Measurements from ENCODE around the gene EAF2. TPM values are rescaled to one million over a fixed set of nuclear protein-coding genes. Genes with fewer than 3 reads are reported as not detected.
"Not testable (repeated sequence)": the region's sequence is repeated elsewhere in the genome, so short reads cannot be mapped to it uniquely, and the experiment has no call there.

The EAF2 gene
- total RNA-seq, 1 donor from 2014 or later: 1.4 TPM

DNA sequence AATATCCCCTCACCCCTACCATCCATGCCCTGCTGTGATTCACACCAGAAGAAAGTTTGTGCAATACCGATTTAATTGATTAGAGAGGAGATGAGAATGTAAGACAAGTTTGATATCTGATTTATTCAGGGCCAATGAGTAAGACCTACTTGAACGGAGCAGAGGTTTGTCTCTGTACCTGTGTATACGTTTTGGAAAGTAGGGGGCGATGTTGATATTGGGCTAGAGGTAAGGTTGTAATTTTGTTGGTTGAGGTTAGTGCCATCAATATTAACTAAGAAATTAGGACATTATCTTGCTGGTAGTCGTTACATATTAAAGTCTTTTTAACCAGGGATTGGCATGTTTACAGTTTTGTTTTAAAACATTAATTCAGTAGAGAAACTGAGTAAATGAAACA is 20.5 kb downstream of the EAF2 start:
- no peak for DNase-seq
- Mint-ChIP-seq H3K4me3 (ENCODE audit: unreplicated experiment) (no peak overlapping the region), H3K9me3 (ENCODE audit: unreplicated experiment) (no peaks in the 10 kb centered on the region), H3K4me1 (ENCODE audit: low read depth, unreplicated experiment) (no peaks in the 10 kb centered on the region), H3K36me3 (ENCODE audit: unreplicated experiment) (no peaks in the 10 kb centered on the region), H3K27me3 (ENCODE audit: unreplicated experiment) (no peaks in the 10 kb centered on the region), H3K27ac (ENCODE audit: unreplicated experiment) (no peak overlapping the region)
- TF ChIP-seq, protein P1, sequence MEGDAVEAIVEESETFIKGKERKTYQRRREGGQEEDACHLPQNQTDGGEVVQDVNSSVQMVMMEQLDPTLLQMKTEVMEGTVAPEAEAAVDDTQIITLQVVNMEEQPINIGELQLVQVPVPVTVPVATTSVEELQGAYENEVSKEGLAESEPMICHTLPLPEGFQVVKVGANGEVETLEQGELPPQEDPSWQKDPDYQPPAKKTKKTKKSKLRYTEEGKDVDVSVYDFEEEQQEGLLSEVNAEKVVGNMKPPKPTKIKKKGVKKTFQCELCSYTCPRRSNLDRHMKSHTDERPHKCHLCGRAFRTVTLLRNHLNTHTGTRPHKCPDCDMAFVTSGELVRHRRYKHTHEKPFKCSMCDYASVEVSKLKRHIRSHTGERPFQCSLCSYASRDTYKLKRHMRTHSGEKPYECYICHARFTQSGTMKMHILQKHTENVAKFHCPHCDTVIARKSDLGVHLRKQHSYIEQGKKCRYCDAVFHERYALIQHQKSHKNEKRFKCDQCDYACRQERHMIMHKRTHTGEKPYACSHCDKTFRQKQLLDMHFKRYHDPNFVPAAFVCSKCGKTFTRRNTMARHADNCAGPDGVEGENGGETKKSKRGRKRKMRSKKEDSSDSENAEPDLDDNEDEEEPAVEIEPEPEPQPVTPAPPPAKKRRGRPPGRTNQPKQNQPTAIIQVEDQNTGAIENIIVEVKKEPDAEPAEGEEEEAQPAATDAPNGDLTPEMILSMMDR (IDR thresholded peaks at IDR 0.05; ENCODE audit: partially characterized antibody, unreplicated experiment): no peak

DNA sequence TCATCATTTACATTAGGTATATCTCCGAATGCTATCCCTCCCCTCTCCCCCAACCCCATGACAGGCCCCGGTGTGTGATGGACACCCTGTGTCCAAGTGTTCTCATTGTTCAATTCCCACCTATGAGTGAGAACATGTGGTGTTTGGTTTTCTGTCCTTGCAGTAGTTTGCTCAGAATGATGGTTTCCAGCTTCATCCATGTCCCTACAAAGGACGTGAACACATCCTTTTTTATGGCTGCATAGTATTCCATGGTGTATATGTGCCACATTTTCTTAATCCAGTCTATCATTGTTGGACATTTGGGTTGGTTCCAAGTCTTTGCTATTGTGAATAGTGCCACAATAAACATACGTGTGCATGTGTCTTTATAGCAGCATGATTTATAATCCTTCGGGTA is 22.8 kb downstream of the EAF2 start:
- not testable (repeated sequence) for H3K9me3 Mint-ChIP-seq (ENCODE audit: unreplicated experiment); H3K27ac Mint-ChIP-seq (ENCODE audit: unreplicated experiment); H3K4me3 Mint-ChIP-seq (ENCODE audit: unreplicated experiment); DNase-seq; H3K36me3 Mint-ChIP-seq (ENCODE audit: unreplicated experiment); H3K4me1 Mint-ChIP-seq (ENCODE audit: low read depth, unreplicated experiment); H3K27me3 Mint-ChIP-seq (ENCODE audit: unreplicated experiment)

DNA sequence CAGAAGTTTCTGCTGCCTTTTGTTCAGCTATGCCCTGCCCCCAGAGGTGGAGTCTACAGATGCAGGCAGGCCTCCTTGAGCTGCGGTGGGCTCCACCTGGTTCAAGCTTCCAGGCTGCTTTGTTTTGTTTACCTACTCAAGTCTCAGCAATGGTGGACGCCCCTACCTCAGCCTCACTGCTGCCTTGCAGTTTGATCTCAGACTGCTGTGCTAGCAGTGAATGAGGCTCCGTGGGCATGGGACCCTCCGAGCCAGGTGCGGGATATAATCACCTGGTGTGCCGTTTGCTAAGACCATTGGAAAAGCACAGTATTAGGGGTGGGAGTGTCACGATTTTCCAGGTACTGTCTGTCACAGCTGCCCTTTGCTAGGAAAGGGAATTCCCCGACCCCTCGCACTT is 28.2 kb downstream of the EAF2 start:
- H3K27ac Mint-ChIP-seq (ENCODE audit: unreplicated experiment); H3K4me3 Mint-ChIP-seq (ENCODE audit: unreplicated experiment); H3K27me3 Mint-ChIP-seq (ENCODE audit: unreplicated experiment); DNase-seq; H3K4me1 Mint-ChIP-seq (ENCODE audit: low read depth, unreplicated experiment); H3K9me3 Mint-ChIP-seq (ENCODE audit: unreplicated experiment); H3K36me3 Mint-ChIP-seq (ENCODE audit: unreplicated experiment): not testable (repeated sequence)

DNA sequence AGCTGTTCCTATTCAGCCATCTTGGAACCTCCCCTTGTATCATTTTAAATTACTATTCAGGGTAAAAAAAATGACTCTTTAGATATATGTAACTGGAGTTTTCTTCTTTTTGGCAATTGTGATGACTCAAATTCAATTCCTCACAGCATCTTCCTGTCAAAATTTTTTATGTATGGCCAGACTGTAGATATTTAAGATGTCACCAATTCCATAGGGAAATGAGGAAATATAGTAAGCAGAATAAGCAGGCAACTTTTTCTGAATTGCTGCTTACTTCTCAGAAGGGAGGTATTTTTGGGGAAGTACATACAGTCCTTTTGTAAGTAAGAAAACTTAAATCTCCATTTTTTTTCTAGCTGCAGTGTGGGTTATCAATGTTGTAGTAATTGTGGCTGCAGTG is 28.8 kb downstream of the EAF2 start:
- Mint-ChIP-seq H3K9me3 (ENCODE audit: unreplicated experiment) (peaks cover 5% of the 10 kb centered on the region), H3K4me1 (ENCODE audit: low read depth, unreplicated experiment) (no peaks in the 10 kb centered on the region), H3K27ac (ENCODE audit: unreplicated experiment) (no peak overlapping the region), H3K4me3 (ENCODE audit: unreplicated experiment) (no peak overlapping the region), H3K36me3 (ENCODE audit: unreplicated experiment) (peaks cover 7% of the 10 kb centered on the region), H3K27me3 (ENCODE audit: unreplicated experiment) (peaks cover 1% of the 10 kb centered on the region)
- TF ChIP-seq, protein P1 (IDR thresholded peaks at IDR 0.05; ENCODE audit: partially characterized antibody, unreplicated experiment): no peak
- DNase-seq: no peak

DNA sequence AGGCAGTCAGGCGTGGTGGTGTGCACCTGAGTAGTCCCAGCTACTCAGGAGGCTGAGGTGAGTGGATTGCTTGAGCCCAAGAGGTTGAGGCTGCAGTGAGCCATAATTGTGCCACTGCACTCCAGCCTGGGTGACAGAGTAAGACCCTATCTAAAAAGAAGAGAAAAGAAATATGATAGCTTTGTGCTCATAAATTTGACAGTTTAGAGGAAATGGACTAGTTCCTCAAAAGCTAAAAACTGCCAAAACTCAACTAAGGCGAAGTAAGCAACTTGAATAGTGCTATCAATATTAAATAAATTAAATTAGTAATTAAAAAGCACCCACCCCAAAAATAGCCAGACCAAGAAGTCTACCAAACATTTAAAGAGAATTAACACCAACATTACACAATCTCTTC is 34.7 kb downstream of the EAF2 start:
- peaks cover 1% of the 10 kb centered on the region for H3K27me3 Mint-ChIP-seq (ENCODE audit: unreplicated experiment)
- DNase-seq: no peak
- TF ChIP-seq, protein P1 (IDR thresholded peaks at IDR 0.05; ENCODE audit: partially characterized antibody, unreplicated experiment): no peak
- peaks cover 2% of the 10 kb centered on the region for H3K9me3 Mint-ChIP-seq (ENCODE audit: unreplicated experiment)
- H3K4me1 Mint-ChIP-seq (ENCODE audit: low read depth, unreplicated experiment): no peaks in the 10 kb centered on the region
- H3K27ac Mint-ChIP-seq (ENCODE audit: unreplicated experiment): no peak overlapping the region
- no peaks in the 10 kb centered on the region for H3K36me3 Mint-ChIP-seq (ENCODE audit: unreplicated experiment)
- H3K4me3 Mint-ChIP-seq (ENCODE audit: unreplicated experiment): no peak overlapping the region

DNA sequence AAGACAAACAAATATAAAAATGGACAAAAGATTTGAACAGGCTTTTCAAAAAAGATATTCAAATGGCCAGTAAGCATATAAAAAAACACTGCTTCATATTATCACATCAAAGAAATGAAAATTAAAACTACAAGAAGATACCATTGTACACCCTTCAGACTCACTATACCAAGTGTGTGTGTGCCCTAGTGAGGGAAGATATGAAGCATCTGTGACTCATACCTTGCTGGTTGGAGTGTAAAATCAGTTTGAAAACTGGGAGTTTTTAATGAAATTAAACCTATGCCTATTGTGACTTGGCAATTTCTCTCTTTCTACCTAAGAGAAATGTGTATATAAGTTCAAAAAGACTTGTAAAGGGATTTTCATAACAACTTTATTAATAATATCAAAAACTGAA is 35.7 kb downstream of the EAF2 start:
- no peak overlapping the region for H3K27ac Mint-ChIP-seq (ENCODE audit: unreplicated experiment)
- TF ChIP-seq, protein P1 (IDR thresholded peaks at IDR 0.05; ENCODE audit: partially characterized antibody, unreplicated experiment): no peak

More for the DNA sequence above, 35.7 kb downstream of the EAF2 start:
- Mint-ChIP-seq H3K9me3 (ENCODE audit: unreplicated experiment) (peaks cover 2% of the 10 kb centered on the region), H3K4me1 (ENCODE audit: low read depth, unreplicated experiment) (no peaks in the 10 kb centered on the region), H3K4me3 (ENCODE audit: unreplicated experiment) (no peak overlapping the region), H3K36me3 (ENCODE audit: unreplicated experiment) (no peaks in the 10 kb centered on the region), H3K27me3 (ENCODE audit: unreplicated experiment) (no peaks in the 10 kb centered on the region)
- no peak for DNase-seq

Measured in glutamatergic neuron (in vitro differentiated cells).